Fibroblast of villous mesenchyme (primary cell): ENCODE results near the gene RBFOX2. TPM values are rescaled to one million over a fixed set of nuclear protein-coding genes. Genes with fewer than 3 reads are reported as not detected.

Experiments used
- DNase-seq: peaks from one replicate; pipeline ENCODE4 v3.0.0-alpha.2; 2010; ENCODE audit warnings: low read depth
- H3K4me3 ChIP-seq: 2 replicates; pipeline ENCODE4 v1.5.1; 2011; ENCODE audit warnings: low read depth, mild to moderate bottlenecking, low read length
- total RNA-seq: library from RNA; depleted of rRNA; stranded (reverse); fragments of >200 nt; gene quantifications from 2 replicates; pipeline ENCODE4 v1.2.3, GENCODE V29; 2012
- TF ChIP-seq, protein P1 (sequence below): IDR thresholded peaks from 2 replicates; pipeline ENCODE4 v1.5.1; 2012; ENCODE audit warnings: low read depth, mild to moderate bottlenecking, low read length; ENCODE audit not compliant: insufficient read depth

Gene RBFOX2
- total RNA-seq, 1 donor: 174 TPM

DNA sequence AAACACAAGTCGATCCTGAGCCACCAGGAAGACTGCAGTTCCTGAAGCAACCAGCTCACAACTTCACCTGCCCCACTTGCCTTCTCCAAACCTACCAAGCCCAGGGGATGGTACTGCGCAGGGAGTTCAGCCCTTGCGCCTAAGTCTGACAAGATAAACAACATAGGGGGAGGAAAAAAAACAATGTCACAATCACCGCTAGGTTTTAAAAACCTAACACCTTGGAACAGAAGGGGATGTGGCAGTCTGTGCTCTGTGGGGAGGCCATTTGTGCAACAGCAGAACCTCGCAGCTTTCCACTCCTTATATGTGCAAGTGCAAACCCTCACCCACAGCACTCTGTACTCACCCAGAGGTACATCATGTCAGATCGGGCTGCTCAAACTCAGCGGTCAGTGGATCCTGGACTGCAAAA, 134.2 kb downstream of the RBFOX2 start:
- peak; percentile 47 for DNase-seq
- TF ChIP-seq, protein P1, sequence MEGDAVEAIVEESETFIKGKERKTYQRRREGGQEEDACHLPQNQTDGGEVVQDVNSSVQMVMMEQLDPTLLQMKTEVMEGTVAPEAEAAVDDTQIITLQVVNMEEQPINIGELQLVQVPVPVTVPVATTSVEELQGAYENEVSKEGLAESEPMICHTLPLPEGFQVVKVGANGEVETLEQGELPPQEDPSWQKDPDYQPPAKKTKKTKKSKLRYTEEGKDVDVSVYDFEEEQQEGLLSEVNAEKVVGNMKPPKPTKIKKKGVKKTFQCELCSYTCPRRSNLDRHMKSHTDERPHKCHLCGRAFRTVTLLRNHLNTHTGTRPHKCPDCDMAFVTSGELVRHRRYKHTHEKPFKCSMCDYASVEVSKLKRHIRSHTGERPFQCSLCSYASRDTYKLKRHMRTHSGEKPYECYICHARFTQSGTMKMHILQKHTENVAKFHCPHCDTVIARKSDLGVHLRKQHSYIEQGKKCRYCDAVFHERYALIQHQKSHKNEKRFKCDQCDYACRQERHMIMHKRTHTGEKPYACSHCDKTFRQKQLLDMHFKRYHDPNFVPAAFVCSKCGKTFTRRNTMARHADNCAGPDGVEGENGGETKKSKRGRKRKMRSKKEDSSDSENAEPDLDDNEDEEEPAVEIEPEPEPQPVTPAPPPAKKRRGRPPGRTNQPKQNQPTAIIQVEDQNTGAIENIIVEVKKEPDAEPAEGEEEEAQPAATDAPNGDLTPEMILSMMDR: no peak

DNA sequence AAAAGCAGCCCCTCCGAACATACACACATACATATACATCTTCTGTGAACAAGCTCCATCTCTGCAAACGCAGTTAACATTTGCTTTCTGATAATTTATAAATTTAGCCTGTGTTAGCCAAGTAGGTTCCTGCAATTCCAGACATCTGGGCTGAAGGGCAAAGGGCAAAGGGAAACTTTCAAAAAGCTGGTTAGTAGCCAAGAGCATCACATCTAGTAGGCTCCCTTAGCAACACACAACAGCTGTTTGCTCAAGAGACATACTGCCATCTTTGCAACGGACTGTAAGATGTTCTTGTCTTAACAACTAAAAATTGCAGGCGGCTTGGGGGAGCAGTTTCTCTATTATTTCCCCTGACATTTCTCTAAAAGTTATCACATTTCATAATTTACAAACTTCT, 134.9 kb downstream of the RBFOX2 start:
- no peak overlapping the region for H3K4me3 ChIP-seq
- TF ChIP-seq, protein P1: no peak
- DNase-seq: peak; percentile 80

More for the DNA sequence above, 134.2 kb downstream of the RBFOX2 start:
- peak overlapping the region; percentile 36 for H3K4me3 ChIP-seq

GRCh38 chr22:35892192-35892591, 136.4 kb downstream of the RBFOX2 start:
- TF ChIP-seq, protein P1: no peak
- no peak overlapping the region for H3K4me3 ChIP-seq
- peak; percentile 69 for DNase-seq

GRCh38 chr22:35891442-35891841, 137.2 kb downstream of the RBFOX2 start:
- H3K4me3 ChIP-seq: no peak overlapping the region
- no peak for DNase-seq
- TF ChIP-seq, protein P1: no peak

GRCh38 chr22:35889071-35889470, 139.6 kb downstream of the RBFOX2 start:
- TF ChIP-seq, protein P1: no peak

DNA sequence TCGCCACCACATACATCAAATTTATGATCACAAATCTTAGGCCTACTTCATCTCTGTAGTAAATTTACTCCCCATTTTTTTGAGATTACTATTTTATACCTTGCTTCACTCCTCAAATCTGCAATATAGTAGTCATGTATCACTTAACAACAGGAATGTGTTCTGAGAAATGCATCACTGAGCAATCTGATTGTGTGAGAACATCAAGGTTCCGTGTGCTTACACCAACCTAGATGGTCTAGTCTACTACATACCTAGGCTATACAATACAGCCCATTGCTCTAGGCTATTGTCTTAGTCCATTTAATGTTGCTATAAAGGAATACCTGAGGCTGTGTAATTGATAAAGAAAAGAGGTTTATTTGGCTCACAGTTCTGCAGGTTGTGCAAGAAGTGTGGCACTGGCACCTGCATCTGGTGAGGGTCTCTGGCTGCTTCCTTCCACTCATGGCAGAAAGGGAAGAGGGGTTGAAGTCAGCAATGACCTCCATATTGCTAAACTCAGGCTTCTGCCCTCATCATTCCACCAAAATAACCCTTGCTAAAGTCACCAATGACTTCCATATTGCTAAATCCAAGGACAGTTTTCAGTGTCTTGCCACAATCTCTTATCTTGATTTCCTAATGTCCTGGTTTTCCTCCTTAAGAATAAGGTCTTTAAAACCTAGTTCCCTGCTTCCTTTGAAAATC, 140.3 kb downstream of the RBFOX2 start:
- TF ChIP-seq, protein P1: no peak
- no peak overlapping the region for H3K4me3 ChIP-seq
- no peak for DNase-seq

More at GRCh38 chr22:35889071-35889470, 139.6 kb downstream of the RBFOX2 start:
- H3K4me3 ChIP-seq: no peak overlapping the region
- no peak for DNase-seq
